ENCODE data around the gene ASF1A.

- TF ChIP-seq CTCF (IDR thresholded peaks at IDR 0.05), result peak in 2 of 3 experiments; percentile 10 to 28
- TF ChIP-seq POLR2A (IDR thresholded peaks at IDR 0.05), result no peak
These were observed 2.6 kb downstream of the ASF1A start for GRCh38 chr6:118896339-118897136.

All from testis (tissue), 2 donors.